B cell (primary cell): Measurements from ENCODE around the gene CORO1C.

ENCODE experiments used
- CTCF ChIP-seq: fragments of 200-600 bp; IDR thresholded peaks from one replicate; pipeline ENCODE4 v1.8.0; 2022; ENCODE audit warnings: antibody characterized with exemption, mild to moderate bottlenecking
- EZH2 ChIP-seq: IDR thresholded peaks from 2 replicates; pipeline ENCODE4 v1.6.1; 2012; ENCODE audit warnings: borderline replicate concordance, low read depth, mild to moderate bottlenecking, moderate library complexity, low read length; ENCODE audit not compliant: insufficient read depth, poor library complexity, severe bottlenecking

- TF ChIP-seq CTCF (no peak), EZH2 (no peak)
Observed at GRCh38 chr12:108765289-108765764, 34.0 kb upstream of the CORO1C start.
